GM23248 (cell line): ENCODE data around the gene GAS7.

Experiments used
- EZH2 ChIP-seq: fragments of 200-600 bp; sonication (generic); IDR thresholded peaks from 2 replicates; pipeline ENCODE4 v1.6.1; 2018; ENCODE audit warnings: antibody characterized with exemption, mild to moderate bottlenecking; ENCODE audit not compliant: insufficient read depth, poor library complexity, severe bottlenecking
- EZH2phosphoT487 ChIP-seq: fragments of 200-600 bp; sonication (generic); IDR thresholded peaks from 2 replicates; pipeline ENCODE4 v1.6.1; 2018; ENCODE audit warnings: antibody characterized with exemption, moderate library complexity, mild to moderate bottlenecking, low read depth; ENCODE audit not compliant: insufficient read depth

DNA sequence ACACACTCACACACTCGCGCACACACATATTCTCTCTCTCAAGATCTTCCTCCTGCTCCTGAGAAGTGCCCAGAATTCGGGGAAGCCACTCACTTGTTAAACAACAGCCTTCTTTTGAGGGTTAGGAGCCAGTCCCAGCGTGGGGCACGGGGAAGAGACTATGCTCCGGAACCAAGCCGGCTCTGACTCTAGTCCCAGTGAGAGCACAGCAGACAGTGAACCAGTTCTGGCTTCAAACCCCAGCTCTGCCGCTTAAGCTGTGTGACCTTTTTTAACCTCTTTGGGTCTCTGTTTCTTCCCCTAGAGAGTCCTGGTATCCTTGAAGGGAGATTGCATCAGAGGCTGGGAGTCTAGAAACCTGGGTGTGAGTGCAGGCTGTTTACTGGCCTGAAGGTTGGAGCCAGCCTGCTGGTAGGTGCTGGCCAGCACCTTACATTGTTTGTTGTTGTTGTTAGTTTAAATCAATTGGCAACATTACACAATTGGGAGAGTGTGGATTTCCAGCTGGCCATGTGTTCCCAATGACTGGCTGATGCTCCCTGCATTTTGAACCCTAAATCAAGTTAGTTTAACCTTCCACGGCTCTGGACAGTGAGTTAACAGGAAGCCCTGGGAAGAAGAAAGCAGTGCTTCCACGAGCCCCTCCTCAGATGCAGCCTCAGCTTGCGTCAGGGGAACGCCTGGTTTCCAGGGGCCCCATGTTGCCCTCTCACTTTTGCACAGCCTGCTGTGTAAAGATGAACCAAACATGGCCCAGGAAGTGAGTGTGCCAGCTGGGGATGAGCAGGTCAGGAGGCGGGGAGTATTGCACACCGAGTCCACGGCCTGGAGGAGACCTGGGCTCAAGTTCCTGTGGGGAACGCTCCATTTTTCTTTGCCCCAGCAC lies 71.5 kb downstream of the GAS7 start:
- TF ChIP-seq EZH2 (no peak), EZH2phosphoT487 (no peak)
